HEK293 (cell line): ENCODE results near the gene SSPN.

ENCODE experiments used
- BCL11A ChIP-seq: fragments of 450-650 bp; formaldehyde crosslinking; IDR thresholded peaks from 2 replicates; pipeline ENCODE4 v1.5.1; 2016; ENCODE audit warnings: low read depth, missing biosample characterization, missing genetic modification characterization
- YY1 ChIP-seq: fragments of 450-650 bp; formaldehyde crosslinking; IDR thresholded peaks from 2 replicates; pipeline ENCODE4 v1.5.1; 2018; ENCODE audit warnings: missing biosample characterization, missing genetic modification characterization
- ZNF747 ChIP-seq: fragments of 450-650 bp; formaldehyde crosslinking; IDR thresholded peaks from 2 replicates; pipeline ENCODE4 v1.5.1; 2016; ENCODE audit warnings: missing biosample characterization, missing genetic modification characterization

GRCh38 chr12:26195250-26195640, at the start of gene SSPN:
- no peak for TF ChIP-seq ZNF747
- TF ChIP-seq YY1 = no peak
- no peak for TF ChIP-seq BCL11A
